ENCODE results near the gene OR6J1. TPM values are rescaled to one million over a fixed set of nuclear protein-coding genes. Genes with fewer than 3 reads are reported as not detected.

Gene OR6J1
- polyA plus RNA-seq, 3 donors = not detected

DNA sequence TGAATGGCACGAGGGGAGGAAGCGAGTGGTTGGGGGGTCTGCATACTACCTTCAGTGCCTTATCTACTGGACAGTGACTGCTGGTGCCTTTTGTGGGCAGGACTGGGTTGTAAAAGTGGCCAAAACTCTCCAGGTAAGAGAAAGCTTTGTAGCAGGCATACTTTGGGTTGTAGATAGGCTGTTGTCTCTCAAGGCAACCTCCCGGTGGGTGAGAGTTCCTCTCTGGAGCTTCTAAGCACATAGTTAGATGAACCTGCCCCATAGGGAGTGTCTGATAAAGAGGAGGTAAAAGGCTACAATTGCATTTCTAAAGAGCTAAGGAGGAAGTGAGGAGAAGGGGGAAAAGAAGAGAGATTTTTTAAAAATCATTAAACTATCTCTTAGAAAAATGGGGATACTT lies 51.0 kb downstream of the OR6J1 start:
- no peaks in the 10 kb centered on the region for H3K36me3 Mint-ChIP-seq
- H3K4me3 Mint-ChIP-seq = no peak overlapping the region
- 90% methylated on average over 2 of the region's 3 CpGs for WGBS (ENCODE audit: insufficient coverage)
- peaks cover 9% of the 10 kb centered on the region for H3K79me2 ChIP-seq (ENCODE audit: insufficient read depth, low read length)
- H3K9me3 Mint-ChIP-seq = peaks cover 0 to 2% (median 0%) of the 10 kb centered on the region in 7 donors
- no peak overlapping the region for H3K27ac ChIP-seq (ENCODE audit: low read depth in 1 of 2, low read length in 2 of 2)
- no peak overlapping the region for H3K9ac ChIP-seq (ENCODE audit: insufficient read depth, low read length, poor library complexity, severe bottlenecking)
- peaks cover 2% of the 10 kb centered on the region in 2 donors for H3K27me3 ChIP-seq (ENCODE audit: control insufficient read depth in 2 of 2, insufficient read depth in 2 of 2, low read length in 2 of 2)
- H4K20me1 ChIP-seq (ENCODE audit: insufficient read depth, low read length) = no peaks in the 10 kb centered on the region
- peaks cover 5 to 17% (median 16%) of the 10 kb centered on the region in 3 donors for H3K27me3 Mint-ChIP-seq (ENCODE audit: low read depth in 3 of 3)
- no peak overlapping the region for H2AFZ ChIP-seq (ENCODE audit: insufficient read depth, low read depth, low read length, poor library complexity, severe bottlenecking)
- H3K4me2 ChIP-seq (replicated peaks; ENCODE audit: extremely low read depth, low read length, poor library complexity, severe bottlenecking) = no peak overlapping the region
- no peak for DNase-seq
- intact Hi-C loops (cut with micrococcal nuclease) = no loop called here
- H3K4me3 ChIP-seq (replicated peaks in 1 of 3; ENCODE audit: low read depth in 2 of 3, low read length in 3 of 3) = no peak overlapping the region
- peak overlapping the region in 2 of 7 donors; percentile 9 to 71 for H3K27ac Mint-ChIP-seq
- TF ChIP-seq, protein P1, sequence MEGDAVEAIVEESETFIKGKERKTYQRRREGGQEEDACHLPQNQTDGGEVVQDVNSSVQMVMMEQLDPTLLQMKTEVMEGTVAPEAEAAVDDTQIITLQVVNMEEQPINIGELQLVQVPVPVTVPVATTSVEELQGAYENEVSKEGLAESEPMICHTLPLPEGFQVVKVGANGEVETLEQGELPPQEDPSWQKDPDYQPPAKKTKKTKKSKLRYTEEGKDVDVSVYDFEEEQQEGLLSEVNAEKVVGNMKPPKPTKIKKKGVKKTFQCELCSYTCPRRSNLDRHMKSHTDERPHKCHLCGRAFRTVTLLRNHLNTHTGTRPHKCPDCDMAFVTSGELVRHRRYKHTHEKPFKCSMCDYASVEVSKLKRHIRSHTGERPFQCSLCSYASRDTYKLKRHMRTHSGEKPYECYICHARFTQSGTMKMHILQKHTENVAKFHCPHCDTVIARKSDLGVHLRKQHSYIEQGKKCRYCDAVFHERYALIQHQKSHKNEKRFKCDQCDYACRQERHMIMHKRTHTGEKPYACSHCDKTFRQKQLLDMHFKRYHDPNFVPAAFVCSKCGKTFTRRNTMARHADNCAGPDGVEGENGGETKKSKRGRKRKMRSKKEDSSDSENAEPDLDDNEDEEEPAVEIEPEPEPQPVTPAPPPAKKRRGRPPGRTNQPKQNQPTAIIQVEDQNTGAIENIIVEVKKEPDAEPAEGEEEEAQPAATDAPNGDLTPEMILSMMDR (IDR thresholded peaks at IDR 0.05) = no peak
- H3K4me1 Mint-ChIP-seq = peaks cover 17% of the 10 kb centered on the region
- no peaks in the 10 kb centered on the region for H3K36me3 ChIP-seq (replicated peaks in 1 of 2; ENCODE audit: control insufficient read depth in 1 of 2, insufficient read depth in 2 of 2, low read length in 2 of 2)
- no peaks in the 10 kb centered on the region for H3K9me3 ChIP-seq (replicated peaks in 1 of 2; ENCODE audit: control insufficient read depth in 1 of 2, insufficient read depth in 1 of 2, low read length in 2 of 2)
- peaks cover 18 to 23% of the 10 kb centered on the region in 2 donors for H3K4me1 ChIP-seq (ENCODE audit: control insufficient read depth in 1 of 2, insufficient read depth in 2 of 2, low read length in 2 of 2)

DNA sequence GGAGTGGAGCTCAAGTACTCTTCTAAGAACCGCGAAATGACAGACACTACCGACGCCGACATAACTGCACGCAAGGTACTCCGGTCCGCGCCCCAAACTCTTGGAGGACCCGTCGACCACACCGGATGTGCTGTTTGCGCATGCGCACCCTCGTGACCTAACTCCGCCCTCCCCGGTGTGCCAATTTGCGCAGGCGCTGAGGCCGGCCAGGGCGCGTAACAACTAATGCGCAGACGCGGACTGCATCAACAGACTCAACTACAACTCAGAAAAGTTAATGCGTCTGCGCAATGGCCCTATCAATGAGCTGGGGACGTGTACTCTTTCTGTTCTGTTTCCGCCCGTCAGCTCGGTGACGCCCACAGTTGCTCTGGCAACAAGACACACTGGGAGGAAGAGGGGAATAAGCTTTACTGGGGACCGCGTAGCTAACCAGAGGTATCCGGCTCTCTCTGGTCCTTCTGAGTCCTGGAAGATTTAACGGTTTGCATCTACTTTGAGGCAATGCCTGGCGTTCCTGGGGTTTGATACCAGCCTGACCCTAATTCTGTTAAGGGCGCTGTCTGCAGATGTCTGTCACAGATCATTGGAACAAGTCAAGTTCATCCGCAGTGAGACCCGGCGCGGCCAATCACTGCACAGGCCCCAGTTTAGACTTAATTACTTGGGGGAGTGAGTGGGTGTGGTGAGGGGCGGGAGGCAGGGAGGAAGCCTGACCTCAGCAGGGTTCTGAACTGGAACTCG lies 54.9 kb downstream of the OR6J1 start, which contains the start of gene DAD1:
TSS of gene DAD1 (minus strand) at position 129 of the 744 bp plus-strand sequence. CDS start at position 62, 67 bp downstream.
- Mint-ChIP-seq H3K27me3 (ENCODE audit: low read depth in 3 of 3) (peaks cover 4 to 9% (median 7%) of the 10 kb centered on the region in 3 donors), H3K4me3 (peak within 1 kb of the TSS; percentile 95 to 98), H3K9me3 (peaks cover 0 to 2% (median 0%) of the 10 kb centered on the region in 7 donors), H3K4me1 (peaks cover 41% of the 10 kb centered on the region), H3K27ac (peak within 1 kb of the TSS; percentile 96 to 100 (median 99)), H3K36me3 (peaks cover 8 to 15% of the 10 kb centered on the region in 2 donors)
- H3K4me3 ChIP-seq (replicated peaks in 1 of 3; ENCODE audit: low read depth in 2 of 3, low read length in 3 of 3) = peak within 1 kb of the TSS; percentile 77 to 95 (median 82)
- intact Hi-C loops (cut with micrococcal nuclease) = loop anchor here in 1 of 2 donors (10.0 kb wide), 1 partner anchor 716 kb away; the partner anchor contains the start of genes BCL2L2 and PPP1R3E
- peaks cover 20 to 25% of the 10 kb centered on the region in 2 donors for H3K4me1 ChIP-seq (ENCODE audit: control insufficient read depth in 1 of 2, insufficient read depth in 2 of 2, low read length in 2 of 2)
- H3K9ac ChIP-seq (ENCODE audit: insufficient read depth, low read length, poor library complexity, severe bottlenecking) = peak within 1 kb of the TSS; percentile 82
- peak; percentile 99 to 100 (median 99) for DNase-seq
- no peaks in the 10 kb centered on the region for H3K9me3 ChIP-seq (replicated peaks in 1 of 2; ENCODE audit: control insufficient read depth in 1 of 2, insufficient read depth in 1 of 2, low read length in 2 of 2)
- 0% methylated on average over 40 of the region's 44 CpGs for WGBS (ENCODE audit: insufficient coverage)
- peaks cover 0 to 17% of the 10 kb centered on the region in 2 donors for H3K36me3 ChIP-seq (replicated peaks in 1 of 2; ENCODE audit: control insufficient read depth in 1 of 2, insufficient read depth in 2 of 2, low read length in 2 of 2)
- TF ChIP-seq, protein P1 (IDR thresholded peaks at IDR 0.05) = no peak
- no peaks in the 10 kb centered on the region for H3K27me3 ChIP-seq (ENCODE audit: control insufficient read depth in 2 of 2, insufficient read depth in 2 of 2, low read length in 2 of 2)
- peaks cover 8% of the 10 kb centered on the region for H4K20me1 ChIP-seq (ENCODE audit: insufficient read depth, low read length)
- H2AFZ ChIP-seq (ENCODE audit: insufficient read depth, low read depth, low read length, poor library complexity, severe bottlenecking) = peak within 1 kb of the TSS; percentile 95
- H3K4me2 ChIP-seq (replicated peaks; ENCODE audit: extremely low read depth, low read length, poor library complexity, severe bottlenecking) = peak within 1 kb of the TSS; percentile 83
- H3K79me2 ChIP-seq (ENCODE audit: insufficient read depth, low read length) = peaks cover 46% of the 10 kb centered on the region
- peak within 1 kb of the TSS; percentile 90 to 98 for H3K27ac ChIP-seq (ENCODE audit: low read depth in 1 of 2, low read length in 2 of 2)
